Type B pancreatic cell (in vitro differentiated cells): ENCODE results near the gene DNAJC7. TPM values are rescaled to one million over a fixed set of nuclear protein-coding genes. Genes with fewer than 3 reads are reported as not detected.

Experiments
- DNase-seq: peaks from one replicate; pipeline ENCODE4 v3.0.0; 2021; ENCODE audit warnings: mixed read lengths; ENCODE audit not compliant: unreplicated experiment; ENCODE audit errors: extremely low spot score
- H3K27ac Mint-ChIP-seq: 2 replicates; pipeline ENCODE4 v1.8.0; 2021; ENCODE audit warnings: mild to moderate bottlenecking, mixed read lengths
- H3K27me3 Mint-ChIP-seq: 2 replicates; pipeline ENCODE4 v1.8.0; 2021; ENCODE audit warnings: mixed read lengths
- H3K36me3 Mint-ChIP-seq: 2 replicates; pipeline ENCODE4 v1.8.0; 2021; ENCODE audit warnings: mixed read lengths
- H3K4me1 Mint-ChIP-seq: one replicate; pipeline ENCODE4 v1.8.0; 2021; ENCODE audit warnings: mixed read lengths; ENCODE audit not compliant: unreplicated experiment
- H3K4me3 Mint-ChIP-seq: 2 replicates; pipeline ENCODE4 v1.8.0; 2021; ENCODE audit warnings: mild to moderate bottlenecking, mixed read lengths
- H3K9me3 Mint-ChIP-seq: 2 replicates; pipeline ENCODE4 v1.8.0; 2021; ENCODE audit warnings: mixed read lengths
- total RNA-seq: library from RNA; stranded (reverse); gene quantifications from 2 replicates; pipeline ENCODE4 v1.2.1, GENCODE V29; 2021; ENCODE audit warnings: low replicate concordance
- TF ChIP-seq, protein P1 (sequence below): fragments of 200-600 bp; sonication (generic); conservative IDR thresholded peaks from 2 replicates; pipeline ENCODE4 v1.5.0; 2021; ENCODE audit warnings: antibody characterized with exemption, mild to moderate bottlenecking

DNAJC7 gene
- total RNA-seq, 1 donor from 2014 or later = 88.7 TPM

DNA sequence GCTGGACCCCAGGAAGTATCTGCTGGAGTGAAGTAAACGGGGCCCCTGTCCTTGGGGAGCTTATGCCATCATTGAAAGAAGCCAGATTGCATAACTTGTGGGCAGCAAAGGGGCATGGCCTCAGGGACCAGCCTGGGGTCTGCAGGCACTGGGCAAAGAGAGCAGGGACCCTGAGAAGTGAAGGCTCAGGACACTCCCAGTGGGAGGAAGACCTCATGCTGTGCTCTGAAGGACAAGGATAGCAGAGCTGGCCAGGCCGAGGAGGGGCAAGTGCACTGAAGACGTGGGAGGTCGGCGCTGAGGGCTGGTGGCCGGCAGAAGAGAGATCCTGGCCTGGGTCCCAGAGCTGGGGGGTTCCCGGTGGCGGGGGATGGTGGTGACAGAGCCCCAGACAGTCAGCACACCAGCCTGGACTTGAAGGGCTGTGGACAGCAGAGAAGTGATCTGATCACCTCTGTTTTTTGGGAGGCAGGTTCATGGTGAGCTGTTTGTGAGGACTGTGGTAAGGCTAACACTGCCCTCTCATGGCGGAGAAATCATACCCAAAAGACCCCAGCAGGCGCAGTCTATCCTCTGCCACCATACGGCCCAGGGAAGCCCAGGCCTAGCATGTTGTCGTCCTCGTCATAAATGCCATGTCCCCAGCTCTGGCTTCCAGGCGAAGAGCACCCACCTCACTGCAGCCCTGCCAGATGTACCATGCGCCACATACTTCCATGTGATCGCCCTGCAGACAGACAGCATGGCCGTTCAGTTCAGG lies 57.7 kb downstream of the DNAJC7 start:
- Mint-ChIP-seq H3K27me3 (no peaks in the 10 kb centered on the region), H3K36me3 (no peaks in the 10 kb centered on the region), H3K4me3 (no peak overlapping the region), H3K4me1 (peaks cover 9% of the 10 kb centered on the region), H3K27ac (no peak overlapping the region), H3K9me3 (no peaks in the 10 kb centered on the region)
- TF ChIP-seq, protein P1, sequence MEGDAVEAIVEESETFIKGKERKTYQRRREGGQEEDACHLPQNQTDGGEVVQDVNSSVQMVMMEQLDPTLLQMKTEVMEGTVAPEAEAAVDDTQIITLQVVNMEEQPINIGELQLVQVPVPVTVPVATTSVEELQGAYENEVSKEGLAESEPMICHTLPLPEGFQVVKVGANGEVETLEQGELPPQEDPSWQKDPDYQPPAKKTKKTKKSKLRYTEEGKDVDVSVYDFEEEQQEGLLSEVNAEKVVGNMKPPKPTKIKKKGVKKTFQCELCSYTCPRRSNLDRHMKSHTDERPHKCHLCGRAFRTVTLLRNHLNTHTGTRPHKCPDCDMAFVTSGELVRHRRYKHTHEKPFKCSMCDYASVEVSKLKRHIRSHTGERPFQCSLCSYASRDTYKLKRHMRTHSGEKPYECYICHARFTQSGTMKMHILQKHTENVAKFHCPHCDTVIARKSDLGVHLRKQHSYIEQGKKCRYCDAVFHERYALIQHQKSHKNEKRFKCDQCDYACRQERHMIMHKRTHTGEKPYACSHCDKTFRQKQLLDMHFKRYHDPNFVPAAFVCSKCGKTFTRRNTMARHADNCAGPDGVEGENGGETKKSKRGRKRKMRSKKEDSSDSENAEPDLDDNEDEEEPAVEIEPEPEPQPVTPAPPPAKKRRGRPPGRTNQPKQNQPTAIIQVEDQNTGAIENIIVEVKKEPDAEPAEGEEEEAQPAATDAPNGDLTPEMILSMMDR = peak; percentile 63
- no peak for DNase-seq

DNA sequence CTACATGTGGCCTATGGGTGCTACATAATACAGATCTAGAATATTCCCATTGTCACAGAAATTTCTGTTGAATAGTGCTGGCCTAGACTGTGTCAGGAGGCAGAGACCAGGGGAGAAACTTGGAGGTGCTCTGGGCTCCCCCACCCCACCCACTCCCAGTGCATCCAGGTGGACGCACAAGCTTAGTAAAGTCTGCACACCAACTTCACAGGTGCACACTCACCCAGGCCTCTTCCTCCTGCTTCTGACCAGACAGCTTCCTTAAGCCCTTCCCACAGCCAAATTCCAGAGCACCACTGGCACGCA lies 58.3 kb downstream of the DNAJC7 start:
- H3K27ac Mint-ChIP-seq = no peak overlapping the region
- no peaks in the 10 kb centered on the region for H3K27me3 Mint-ChIP-seq
- H3K4me1 Mint-ChIP-seq = peaks cover 9% of the 10 kb centered on the region
- no peaks in the 10 kb centered on the region for H3K9me3 Mint-ChIP-seq
- H3K36me3 Mint-ChIP-seq = no peaks in the 10 kb centered on the region
- TF ChIP-seq, protein P1 = no peak
- DNase-seq = no peak
- H3K4me3 Mint-ChIP-seq = no peak overlapping the region

DNA sequence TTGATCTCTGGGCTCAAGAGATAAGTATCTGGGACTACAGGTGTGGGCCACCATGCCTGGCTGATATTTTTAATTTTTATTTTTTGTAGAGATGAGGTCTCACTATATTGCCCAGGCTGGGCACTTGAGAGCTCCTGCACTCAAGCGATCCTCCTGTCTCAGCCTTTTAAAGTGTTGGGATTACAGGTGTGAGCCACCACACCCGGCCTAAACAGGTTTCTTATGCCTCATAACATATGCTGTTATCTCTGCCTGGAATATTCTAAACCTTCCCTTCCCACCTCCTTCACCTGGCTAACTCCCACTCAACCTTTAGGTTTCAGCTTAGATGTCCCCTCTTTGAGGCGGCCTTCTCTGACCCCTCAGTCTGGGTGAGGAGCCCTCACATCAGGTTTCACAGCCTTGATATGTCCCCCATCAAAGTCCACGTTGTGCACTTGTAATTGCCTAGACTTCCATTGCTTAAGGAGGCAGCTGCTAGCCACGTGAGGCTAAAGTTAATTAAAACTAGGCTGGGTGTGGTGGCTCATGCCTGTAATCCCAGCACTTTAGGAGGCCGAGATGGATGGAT lies 59.3 kb downstream of the DNAJC7 start:
- Mint-ChIP-seq H3K36me3 (no peaks in the 10 kb centered on the region), H3K9me3 (no peaks in the 10 kb centered on the region), H3K27me3 (no peaks in the 10 kb centered on the region), H3K27ac (peak overlapping the region; percentile 21), H3K4me1 (peaks cover 9% of the 10 kb centered on the region), H3K4me3 (no peak overlapping the region)
- DNase-seq = no peak
- TF ChIP-seq, protein P1 = no peak

DNA sequence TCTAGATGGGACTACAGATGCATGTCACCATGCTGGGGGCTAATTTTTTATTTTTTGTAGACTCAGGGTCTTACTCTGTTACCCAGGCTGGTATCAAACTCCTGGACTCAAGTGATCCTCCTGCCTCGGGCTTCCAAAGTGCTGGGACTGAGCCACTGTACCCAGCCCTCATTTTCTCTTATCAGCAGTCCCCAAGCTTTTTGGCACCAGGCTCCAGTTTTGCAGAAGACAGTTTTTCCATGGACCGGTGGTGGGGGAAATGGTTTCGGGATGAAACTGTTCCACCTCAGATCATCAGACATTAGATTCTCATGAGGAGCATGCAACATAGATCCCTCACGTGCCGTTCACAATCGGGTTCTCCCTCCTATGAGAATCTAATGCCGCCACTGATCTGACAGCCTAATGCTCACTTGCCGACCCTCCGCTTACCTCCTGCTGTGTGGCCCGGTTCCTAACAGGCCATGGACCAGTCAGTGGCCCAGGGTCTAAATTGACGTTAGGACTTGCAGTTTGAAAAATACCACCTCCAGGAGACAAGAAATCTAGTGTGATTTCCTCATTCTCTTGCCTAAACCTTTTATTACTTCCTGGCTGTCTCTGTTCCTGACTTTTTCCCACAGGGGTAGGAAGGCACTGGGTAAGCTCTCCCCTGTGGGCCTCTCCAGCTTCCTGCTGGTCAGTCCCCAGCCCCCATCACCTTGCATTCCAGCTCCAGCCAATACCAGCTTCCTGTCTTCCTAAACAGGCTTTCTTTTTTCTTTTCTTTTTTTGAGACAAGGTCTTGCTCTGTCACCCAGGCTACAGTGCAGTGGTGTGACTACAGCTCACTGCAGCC lies 60.0 kb downstream of the DNAJC7 start:
- H3K27ac Mint-ChIP-seq = peak overlapping the region; percentile 21
- no peaks in the 10 kb centered on the region for H3K9me3 Mint-ChIP-seq
- TF ChIP-seq, protein P1 = no peak
- H3K4me1 Mint-ChIP-seq = peaks cover 9% of the 10 kb centered on the region
- no peak for DNase-seq
- no peaks in the 10 kb centered on the region for H3K36me3 Mint-ChIP-seq
- H3K27me3 Mint-ChIP-seq = no peaks in the 10 kb centered on the region
- H3K4me3 Mint-ChIP-seq = no peak overlapping the region

DNA sequence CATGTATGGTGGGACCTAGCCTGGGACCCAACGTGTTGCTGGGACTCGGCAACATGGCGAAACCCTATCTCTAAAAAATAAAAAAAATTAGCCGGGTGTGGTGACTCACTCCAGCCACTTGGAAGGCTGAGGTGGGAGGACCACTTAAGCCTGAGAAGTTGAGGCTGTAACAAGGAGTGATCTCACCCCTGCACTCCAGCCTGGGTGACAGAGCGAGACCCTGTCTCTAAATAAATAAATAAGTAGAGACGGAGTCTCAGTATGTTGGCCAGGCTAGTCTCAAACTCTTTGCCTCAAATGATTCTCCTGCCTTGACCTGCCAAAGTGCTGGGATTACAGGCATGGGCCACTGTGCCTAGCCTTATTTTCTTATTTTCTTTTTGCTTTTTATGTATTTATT lies 60.7 kb downstream of the DNAJC7 start:
- TF ChIP-seq, protein P1 = no peak
- H3K4me1 Mint-ChIP-seq = peaks cover 9% of the 10 kb centered on the region
- no peak overlapping the region for H3K4me3 Mint-ChIP-seq
- no peaks in the 10 kb centered on the region for H3K36me3 Mint-ChIP-seq
- no peaks in the 10 kb centered on the region for H3K9me3 Mint-ChIP-seq
- no peak for DNase-seq
- no peaks in the 10 kb centered on the region for H3K27me3 Mint-ChIP-seq
- no peak overlapping the region for H3K27ac Mint-ChIP-seq
